ENCODE measurements around the gene EIF3I.
A peak's percentile ranks its signal among the peaks of the same experiment; 100 is the strongest.
"Not testable (repeated sequence)": the region's sequence is repeated elsewhere in the genome, so short reads cannot be mapped to it uniquely, and the experiment has no call there.

The EIF3I gene

GRCh38 chr1:32232558-32233304 lies 10.5 kb downstream of the EIF3I start:
- DNase-seq, result no peak

DNA sequence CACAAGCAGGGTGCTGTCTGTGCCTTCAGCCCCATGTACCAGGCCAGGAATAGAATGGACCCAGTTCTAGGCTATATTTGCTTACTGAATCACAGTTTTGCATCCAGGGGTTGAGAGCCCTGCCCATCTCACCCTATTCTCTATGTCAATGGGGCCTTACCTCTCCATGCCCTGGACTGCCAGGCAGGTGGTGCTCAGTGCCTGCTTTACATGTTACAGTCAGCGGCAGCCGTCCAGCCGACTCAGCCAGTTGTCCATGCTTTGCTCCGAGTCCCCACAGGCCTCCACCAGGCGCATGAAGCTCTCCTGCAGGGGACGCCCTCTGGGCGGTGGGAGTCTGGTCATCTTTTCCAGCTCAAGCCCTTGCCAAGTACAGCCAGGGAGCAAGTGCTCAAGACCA lies 12.6 kb downstream of the EIF3I start:
- DNase-seq, result no peak

DNA sequence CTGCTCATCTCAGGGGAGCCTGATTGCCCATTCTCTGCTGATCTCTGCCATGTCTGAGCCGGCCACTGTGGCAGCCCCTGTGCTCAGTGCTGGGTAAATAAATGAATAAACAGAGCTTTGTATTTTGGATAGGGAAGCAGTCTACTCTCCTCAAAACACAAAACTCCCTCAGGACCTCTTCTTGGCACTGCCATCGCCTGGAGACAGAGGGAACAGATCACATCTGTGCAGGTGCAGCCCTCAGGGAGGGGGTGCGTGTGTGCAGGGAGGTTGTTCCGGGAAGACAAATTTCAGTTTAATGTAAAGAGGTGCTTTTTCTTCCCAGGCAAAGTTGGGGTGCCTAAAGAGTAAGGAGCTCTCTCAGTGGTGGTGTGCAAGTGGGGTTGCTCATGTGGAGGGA lies 17.1 kb downstream of the EIF3I start:
- DNase-seq, result peak; percentile 32

- no peak for DNase-seq
These were observed 17.6 kb downstream of the EIF3I start for GRCh38 chr1:32239790-32240139.

DNA sequence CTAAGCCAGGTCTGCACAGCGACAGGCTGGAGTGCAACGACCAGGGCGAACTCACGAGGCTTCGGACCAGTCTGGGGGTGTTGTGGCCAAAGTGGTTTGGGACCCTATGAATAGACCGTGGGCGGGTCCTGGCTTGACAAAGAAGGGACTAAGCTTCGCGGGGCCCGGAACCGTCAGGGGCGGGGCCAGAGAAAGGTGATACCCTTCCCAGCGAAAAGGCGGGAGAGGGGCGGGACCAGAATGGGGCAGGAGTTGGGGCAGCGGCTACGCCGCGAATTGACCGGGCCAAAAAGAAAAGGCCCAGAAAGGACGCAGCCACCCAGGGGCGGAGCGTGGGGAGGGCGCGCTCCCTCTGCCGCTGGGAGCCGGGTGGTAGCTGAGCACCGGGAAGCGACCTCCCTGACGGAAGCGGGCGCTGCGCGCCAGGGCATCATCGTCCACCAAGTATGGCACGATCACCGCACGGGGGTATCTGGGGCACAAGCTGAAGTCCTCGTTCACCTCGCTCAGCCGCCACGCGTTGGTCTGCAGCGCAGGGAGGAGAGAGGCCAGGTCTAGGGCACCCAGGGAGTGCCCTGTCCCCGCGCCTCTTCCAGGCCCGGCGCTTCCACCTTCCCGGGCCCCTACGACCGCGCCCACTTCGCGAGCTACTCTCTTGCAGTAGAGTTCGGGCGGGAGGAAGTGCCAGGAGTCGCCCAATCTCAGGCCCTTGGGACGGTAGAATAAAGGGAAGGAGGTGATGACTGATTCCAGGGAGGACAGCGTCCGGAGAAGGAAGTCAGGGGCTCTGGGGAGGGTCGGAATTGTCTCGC lies 18.1 kb downstream of the EIF3I start:
- DNase-seq, result peak; percentile 79

- peak; percentile 39 for DNase-seq
These were observed 19.0 kb downstream of the EIF3I start for GRCh38 chr1:32241001-32241763.

GRCh38 chr1:32242341-32242851 lies 20.2 kb downstream of the EIF3I start:
- no peak for DNase-seq

- no peak for DNase-seq
These were observed 24.7 kb downstream of the EIF3I start, which contains the start of gene FAM167B for GRCh38 chr1:32246888-32247273. FAM167B (plus strand) TSS chr1:32247222; CDS start chr1:32247422, 200 bp downstream.

GRCh38 chr1:32247452-32247851 lies 25.2 kb downstream of the EIF3I start:
- no peak for DNase-seq

DNA sequence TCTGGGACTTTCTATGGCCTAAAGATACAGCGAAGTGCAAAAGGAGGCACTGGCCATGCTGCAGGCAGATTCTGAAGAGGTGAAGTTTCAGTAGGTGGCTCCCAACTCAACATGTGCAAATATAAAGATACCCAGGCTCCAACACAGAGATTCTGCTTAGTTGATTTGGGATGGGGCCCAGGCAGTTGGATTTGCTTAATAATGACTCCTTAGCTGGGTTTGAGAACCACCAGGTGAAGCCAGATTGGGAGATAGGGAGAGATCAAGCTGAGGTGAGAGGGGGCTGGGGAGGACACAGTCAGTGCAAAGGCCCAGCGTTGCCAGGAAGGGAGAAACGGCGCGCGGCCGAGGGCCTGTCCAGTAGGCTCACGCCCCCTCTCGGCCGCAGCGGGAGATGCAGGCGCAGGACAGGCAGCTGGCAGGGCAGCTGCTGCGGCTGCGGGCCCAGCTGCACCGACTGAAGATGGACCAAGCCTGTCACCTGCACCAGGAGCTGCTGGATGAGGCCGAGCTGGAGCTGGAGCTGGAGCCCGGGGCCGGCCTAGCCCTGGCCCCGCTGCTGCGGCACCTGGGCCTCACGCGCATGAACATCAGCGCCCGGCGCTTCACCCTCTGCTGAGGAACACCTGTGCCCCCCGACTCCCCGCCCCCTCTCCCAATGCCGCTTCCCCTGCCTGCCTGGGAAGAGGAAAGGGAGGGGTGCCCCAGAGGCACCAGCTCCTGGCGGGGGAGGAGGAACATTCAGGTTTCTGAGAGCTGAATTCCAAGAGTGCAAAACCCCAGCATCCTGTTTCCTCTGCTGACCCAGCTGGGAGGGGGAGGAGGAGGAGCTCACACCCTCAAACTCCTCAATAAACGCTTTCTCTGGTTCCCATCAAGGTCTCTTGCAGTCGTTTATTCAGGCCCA lies 26.0 kb downstream of the EIF3I start:
- peak; percentile 75 for DNase-seq

- no peak for DNase-seq
These were observed 27.8 kb downstream of the EIF3I start for GRCh38 chr1:32249831-32250525.

DNA sequence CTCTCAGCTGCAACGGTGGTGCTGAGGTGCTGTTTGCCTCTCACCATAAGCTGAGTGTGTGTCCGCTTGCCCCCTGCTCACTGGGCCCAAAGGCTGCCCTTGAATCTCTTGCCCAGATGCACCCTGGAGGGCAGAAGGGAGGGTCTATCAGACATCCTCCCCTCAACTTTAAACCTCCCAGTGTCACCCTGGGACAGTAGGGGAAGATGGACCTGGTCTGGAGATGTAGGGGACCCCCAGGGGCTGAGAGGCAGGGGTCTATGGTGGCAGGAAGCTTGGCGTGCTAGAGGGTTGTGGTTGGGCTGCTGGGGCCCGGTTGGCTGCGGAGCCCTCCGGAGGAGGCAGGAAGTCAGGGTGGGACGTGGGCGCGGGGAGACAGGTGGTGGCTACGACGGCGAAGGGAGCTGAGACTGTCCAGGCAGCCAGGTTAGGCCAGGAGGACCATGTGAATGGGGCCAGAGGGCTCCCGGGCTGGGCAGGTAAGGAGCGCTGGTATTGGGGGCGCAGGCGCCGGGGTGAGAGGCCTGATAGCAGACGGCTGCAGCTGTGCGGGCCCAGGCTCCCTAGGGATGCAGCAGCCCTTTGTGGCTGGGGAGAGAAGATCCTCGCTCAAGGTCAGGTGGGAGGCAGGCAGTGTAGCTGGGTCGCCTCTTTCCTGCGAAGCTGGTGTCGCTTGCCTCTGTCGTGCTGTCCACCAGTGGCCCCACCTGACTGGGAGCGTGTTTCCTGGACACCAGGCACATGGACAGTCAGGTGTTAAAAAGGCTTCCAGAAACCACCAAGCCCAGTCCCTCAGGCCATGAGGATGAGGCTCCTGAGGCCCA lies 28.9 kb downstream of the EIF3I start, which contains the start of gene LCK:
TSS of gene LCK (plus strand) at position 373 of the 824 bp plus-strand sequence. CDS start 23,065 bp downstream, outside the sequence.
- no peak for DNase-seq

DNA sequence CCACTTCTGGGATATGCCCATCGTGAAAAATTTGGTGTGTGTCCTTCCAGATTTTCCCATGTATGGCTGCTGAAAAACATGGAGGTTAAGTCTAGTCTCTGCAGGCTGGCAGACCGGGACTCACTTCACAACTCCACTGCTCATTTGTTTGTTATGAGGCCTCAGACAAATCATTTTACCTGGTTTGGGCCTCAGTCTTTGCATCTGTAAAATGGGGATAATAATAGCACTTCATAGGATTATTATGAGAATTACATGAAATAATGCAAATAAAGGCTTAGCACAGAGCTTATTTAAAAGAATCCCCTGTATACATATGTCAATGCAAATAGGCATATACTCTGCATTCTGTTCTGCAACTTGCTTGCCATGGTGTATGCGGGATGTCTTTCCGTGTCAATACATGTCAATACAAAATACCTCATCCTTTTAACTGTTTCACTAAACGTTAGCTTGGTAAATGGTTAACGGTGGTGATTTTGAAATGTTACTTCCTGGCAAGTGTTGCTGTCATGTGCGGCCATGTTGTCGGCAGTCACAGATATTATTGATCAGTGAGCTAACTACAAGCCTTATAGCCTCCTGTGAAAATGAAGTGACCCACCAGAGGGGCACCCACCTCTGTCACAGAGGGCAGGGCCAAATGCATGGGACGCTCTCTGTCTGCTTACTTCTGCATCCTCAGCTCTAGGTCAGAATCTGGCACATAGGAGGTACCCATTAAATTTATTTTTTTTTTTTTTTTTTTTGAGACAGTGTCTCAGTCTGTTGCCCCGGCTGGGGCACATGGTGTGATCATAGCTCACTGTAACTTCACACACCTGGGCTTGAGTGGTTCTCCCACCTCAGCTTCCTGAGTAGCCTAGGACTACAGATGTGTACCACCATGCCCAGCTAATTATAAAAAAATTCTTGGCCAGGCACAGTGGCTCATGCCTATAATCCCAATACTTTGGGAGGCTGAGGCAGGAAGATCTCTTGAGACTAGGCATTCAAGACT lies 33.2 kb downstream of the EIF3I start:
- no peak for DNase-seq

- no peak for DNase-seq
These were observed 34.4 kb downstream of the EIF3I start for GRCh38 chr1:32256473-32257226.

GRCh38 chr1:32257227-32257508 lies 35.0 kb downstream of the EIF3I start:
- no peak for DNase-seq

GRCh38 chr1:32263236-32263593 lies 41.0 kb downstream of the EIF3I start:
- DNase-seq, result not testable (repeated sequence)

- no peak for DNase-seq
These were observed 41.5 kb downstream of the EIF3I start for GRCh38 chr1:32263744-32264143.

GRCh38 chr1:32265846-32266245 lies 43.6 kb downstream of the EIF3I start:
- no peak for DNase-seq

All from NCI-H510A treated with DMSO at 0.1 percent for 48 hours (cell line).